Putamen (tissue), 1 donor: ENCODE measurements around the gene MMGT1.
"Not testable (repeated sequence)": the region's sequence is repeated elsewhere in the genome, so short reads cannot be mapped to it uniquely, and the experiment has no call there.

Experiments used
- DNase-seq: peaks from one replicate; pipeline ENCODE4 v3.0.0-alpha.2; 2016; ENCODE audit warnings: low spot score

Gene MMGT1

GRCh38 chrX:135923353-135923752 lies 50.4 kb downstream of the MMGT1 start:
- no peak for DNase-seq

- not testable (repeated sequence) for DNase-seq
Observed at GRCh38 chrX:135920516-135920915, 53.3 kb downstream of the MMGT1 start.

- DNase-seq = no peak
Observed at GRCh38 chrX:135914404-135914803, 59.4 kb downstream of the MMGT1 start.
